Renal cortex interstitium (tissue), 11 donors: ENCODE measurements around the gene CDK6. TPM values are rescaled to one million over a fixed set of nuclear protein-coding genes. Genes with fewer than 3 reads are reported as not detected.

ENCODE experiments used
- DNase-seq, 11 donors: peaks; one replicate each; pipeline ENCODE4 v3.0.0-alpha.2; 2013; ENCODE audit warnings: low read depth in 9 of 11, low spot score in 4 of 11; ENCODE audit errors: extremely low read depth in 1 of 11
- polyA plus RNA-seq, 3 donors: library from polyadenylated mRNA; unstranded; fragments of 120-200 nt; gene quantifications; one replicate each; pipeline ENCODE4 v1.2.1, GENCODE V29; 2013; ENCODE audit not compliant: insufficient read length in 3 of 3

The CDK6 gene
- polyA plus RNA-seq, 3 donors = 46.1 to 51.2 (median 46.6) TPM

DNA sequence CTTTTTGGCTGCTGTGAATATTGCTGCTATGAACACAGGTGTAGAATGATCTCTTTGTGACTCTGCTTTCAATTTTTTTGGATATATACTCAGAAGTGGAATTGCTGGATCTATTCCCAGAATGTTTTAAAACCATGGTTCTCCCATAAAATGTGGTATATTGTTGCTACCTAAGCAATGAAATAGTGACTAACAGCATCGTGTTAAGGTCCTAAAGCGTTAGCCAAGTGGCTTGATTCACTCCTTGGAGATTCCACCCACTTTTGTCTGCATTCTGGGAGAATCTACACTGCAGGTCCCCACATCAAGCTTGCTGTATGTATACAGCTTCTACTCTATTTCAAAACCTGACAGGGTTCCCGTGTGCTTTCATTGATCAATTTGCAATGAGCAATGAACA is 105.6 kb downstream of the CDK6 start:
- no peak for DNase-seq

DNA sequence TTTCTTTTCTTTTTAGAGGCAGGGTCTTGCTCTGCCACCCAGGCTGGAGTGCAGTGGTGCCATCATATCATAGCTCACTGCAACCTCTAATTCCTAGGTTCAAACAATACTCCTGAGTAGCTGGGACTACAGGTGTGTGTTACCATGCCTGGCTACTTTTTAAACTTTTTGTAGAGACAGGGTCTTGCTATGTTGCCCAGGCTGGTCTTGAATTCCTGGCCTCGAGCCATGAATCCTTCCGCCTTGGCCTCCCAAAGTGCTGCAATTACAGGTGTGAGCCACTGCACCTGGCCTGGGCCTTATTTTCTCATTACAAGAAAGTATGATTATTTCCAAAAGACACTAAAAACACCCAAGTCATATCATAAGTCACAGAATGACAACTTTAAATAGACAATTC is 106.6 kb downstream of the CDK6 start:
- DNase-seq = no peak

DNA sequence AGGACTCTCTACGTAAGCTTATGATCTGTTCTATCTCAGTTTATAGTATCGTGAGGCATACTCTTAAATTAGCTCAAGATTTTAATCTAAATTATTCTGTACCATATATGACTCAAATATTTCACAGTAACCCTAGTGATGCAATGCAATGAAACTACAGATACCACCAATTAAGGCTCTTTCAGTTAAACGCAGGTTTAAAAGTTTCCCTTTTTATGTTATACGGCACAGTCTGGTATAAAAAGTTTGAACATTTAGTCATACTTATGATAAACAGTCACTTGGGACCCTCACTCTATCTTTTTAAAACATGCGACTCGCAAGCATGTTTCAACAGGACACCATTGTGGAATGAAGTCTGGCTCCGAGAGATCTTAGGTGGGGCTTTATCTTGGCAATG is 107.2 kb downstream of the CDK6 start:
- DNase-seq = no peak

DNA sequence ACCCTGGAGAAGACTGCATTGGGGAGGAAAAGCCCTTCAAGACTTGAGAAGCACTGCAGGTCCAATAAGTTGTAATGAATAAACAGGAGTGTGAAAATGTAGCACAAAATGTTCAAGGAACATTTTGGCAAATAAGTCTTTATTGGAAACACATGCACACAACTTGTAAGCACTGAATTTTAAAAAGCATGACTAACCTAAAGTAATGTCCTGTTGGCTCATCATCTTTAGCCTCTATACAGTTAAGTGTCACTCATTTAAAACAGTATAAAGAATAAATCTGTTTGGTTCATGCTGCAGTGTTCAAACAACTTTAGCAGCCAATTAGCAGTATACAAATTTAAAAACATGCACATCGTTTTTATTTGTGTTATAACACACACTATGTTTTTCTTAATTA is 108.6 kb downstream of the CDK6 start:
- DNase-seq = no peak

DNA sequence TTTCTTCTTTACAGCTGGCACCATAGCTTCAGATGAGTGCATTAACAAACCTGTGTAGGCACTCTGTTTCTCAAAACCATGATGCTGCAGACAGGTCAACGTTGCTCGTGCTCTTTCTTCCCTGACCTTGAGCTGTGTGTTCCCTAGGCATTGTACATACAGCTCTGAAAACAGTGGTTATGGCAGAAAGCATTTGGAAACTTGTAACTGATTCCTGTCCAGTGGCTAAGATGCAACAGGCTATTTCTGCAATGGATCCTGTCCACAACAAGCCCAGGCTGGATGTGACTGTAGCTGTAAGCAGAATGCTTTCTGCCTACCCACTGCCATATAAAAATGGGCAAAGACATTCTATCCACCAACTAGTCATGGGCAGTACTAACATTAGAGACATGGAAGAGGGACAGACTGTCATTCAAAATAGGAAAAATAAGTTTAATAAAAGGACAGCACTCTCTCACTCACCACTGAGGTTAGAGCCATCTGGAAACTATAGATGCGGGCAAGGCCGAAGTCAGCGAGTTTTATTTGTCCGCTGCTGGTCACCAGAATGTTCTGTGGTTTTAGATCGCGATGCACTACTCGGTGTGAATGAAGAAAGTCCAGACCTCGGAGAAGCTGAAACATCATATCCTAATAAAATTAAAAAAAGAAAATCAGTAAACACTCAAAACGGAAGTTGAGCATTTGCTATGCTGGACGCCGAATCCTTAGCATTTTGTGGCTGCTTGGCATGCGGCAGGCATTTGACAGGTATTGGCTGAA is 111.0 kb downstream of the CDK6 start:
- DNase-seq = no peak

DNA sequence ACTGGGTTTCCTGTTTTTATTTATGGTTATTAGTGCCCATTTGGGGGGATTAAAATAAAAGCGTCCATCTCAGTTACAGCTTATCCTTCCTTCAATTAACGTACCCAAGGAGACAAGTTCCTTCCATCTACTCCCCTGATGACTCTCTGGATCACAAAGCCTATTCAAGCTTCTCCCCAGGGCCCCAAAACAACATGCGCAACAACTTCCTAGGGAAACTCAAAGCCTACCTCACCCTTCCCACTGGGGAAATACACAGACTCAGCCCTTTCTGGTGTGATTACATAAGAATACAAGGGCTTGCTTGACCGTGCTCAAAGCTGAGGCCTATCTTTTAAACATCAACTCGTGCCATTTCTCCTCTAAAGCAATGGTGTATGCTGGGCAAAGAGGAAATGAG is 112.4 kb downstream of the CDK6 start:
- DNase-seq = no peak

DNA sequence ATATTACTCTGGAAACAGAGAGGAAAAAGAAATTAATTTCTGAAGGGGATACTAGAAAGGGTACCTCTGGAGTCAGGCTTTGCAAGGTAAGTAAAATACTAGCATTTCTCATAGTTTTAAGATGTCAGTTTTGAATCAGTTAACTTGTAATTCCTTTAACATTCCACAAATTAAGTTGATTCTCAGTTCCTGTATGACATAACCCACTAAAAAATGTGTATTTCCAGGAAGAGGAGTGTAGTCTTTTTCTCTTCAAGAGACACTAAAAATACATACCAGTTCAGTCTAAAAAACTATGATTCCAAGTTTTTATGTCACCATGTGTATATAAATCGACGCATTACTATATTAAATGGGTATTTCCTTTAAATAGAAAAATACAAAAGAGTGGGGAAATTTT is 113.2 kb downstream of the CDK6 start:
- no peak for DNase-seq

DNA sequence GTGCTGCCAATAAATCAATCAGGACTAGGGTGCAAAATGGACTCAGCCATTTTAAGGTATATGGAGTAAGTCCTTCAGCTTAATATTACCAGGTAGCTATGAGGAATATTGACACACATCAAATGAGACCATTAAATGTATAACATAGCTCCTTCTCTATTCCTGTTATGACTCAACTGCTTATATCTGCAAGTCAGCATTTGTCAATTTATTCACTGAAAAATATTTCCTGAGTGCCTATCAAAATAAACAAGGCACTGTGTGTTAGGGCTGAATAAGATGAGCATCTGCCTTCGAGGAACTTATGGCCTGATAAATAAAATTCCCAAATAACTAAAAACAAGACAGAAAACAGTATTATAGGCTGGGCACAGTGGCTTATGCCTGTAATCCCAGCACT is 113.8 kb downstream of the CDK6 start:
- no peak for DNase-seq

DNA sequence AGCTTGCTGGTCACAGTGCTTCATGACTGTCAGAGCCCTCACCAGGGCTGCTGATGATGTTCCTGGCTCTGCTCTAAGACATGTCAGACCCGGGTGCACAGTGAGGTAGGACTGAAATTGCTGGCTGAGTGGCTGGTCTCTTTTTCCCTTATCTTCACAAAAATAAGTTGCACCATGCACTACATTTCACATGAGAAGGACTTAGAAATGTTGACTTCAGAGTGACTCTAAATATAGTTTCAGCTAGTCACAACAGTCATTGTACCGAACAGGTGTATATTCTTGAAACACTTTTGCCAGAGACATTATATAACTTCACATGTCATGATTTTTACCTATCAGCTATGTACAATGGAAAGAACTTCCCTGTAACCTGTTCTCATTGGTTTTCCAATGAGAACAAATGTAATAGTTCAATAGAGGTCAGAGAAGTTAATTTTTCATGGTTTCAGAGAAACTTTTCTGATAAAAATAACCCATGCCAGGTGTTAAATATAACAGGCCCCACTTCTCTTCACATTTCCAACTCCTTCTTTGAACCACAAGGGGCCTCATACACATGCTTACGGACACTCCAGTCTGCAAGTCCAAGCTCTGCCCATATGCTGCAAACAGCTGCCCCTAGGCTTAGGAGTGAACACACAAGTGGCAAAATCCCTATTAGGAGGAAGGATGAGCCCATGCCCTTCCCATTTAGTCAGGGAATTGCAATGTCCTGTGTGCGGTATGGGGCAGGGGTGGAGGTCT is 115.6 kb downstream of the CDK6 start:
- DNase-seq = no peak

DNA sequence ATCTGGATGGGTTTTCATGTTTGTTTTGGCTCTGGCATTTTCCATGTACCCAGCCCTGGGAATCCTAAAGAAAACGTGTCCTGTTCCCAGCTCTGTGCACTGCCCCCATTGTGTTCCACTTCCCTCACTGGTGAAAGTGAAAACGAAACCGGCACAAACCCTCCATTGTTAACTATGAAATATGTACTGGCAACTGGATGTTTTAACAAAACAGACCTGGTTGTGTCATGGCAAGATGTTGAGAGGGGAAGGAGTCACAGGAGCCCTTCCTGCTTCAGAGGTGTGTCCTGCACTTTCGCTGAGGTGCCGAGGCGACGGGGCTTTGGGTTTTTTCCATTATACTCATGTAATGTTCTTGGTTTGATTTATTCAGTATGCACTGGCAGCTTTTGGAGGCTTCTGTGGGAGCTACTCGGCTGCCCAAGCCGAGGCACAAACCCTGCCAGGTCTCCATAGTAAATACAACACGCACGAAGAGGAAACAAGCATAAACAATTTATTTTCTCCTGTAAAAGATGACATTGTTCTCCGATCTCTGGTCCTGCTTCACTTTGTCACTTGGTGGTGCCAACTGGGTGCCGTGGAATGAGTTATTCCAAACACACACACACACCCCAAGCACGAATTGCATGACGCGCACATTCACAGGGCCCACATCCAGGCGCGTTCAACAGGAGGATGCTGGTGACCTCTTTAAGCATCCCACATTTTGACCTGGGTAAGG is 118.2 kb downstream of the CDK6 start:
- peak in 1 of 11 donors; percentile 45 for DNase-seq

DNA sequence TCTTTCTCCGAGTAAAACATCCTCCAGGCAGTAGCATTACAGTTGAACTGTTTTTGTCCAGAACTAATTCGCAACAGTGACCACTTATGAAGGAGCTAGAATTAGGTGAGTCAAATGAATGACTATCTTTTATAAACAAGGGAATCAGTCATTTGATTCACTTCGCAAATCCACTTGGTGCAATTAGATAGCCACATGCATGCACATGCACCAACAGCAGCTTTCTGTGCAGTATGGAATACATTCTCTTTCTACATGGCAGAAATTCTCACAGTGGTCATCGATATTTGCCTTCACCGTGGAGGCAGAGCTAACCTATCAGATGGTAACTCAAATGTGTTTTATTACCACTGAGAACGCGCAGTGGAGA is 118.8 kb downstream of the CDK6 start:
- DNase-seq = no peak

DNA sequence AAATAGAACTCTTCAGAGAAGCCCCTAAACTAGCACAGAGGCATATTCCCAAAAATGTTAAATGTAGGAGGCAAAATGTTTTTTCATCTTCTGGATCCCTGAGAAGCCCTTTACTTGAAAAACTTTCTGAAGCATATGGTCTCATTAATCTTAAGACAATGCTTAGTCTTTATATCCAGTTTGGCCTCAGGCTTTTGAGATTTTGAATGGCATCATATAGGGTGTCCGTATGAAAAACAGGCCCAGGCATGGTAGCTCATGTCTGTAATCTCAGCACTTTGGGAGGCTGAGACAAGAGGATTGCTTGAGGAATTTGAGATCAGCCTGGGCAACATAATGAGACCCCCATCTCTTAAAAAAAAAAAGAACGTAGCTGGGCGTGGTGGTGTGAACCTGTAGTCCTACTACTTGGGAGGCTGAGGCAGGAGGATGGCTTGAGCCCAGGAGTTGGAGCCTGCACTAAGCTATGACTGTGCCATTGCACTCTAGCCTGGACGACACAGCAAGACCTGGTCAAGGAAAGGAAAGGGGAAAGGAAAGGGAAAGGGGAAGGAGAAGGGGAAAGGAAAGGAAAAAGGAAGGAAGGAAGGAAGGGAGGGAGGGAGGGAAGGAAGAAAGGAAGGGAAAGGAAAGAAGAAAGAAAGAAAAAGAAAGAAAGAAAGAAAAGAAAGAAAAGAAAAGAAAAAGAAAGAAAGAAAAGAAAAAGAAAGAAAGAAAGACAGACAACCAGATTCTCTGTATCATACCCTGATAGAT is 119.4 kb downstream of the CDK6 start:
- no peak for DNase-seq

DNA sequence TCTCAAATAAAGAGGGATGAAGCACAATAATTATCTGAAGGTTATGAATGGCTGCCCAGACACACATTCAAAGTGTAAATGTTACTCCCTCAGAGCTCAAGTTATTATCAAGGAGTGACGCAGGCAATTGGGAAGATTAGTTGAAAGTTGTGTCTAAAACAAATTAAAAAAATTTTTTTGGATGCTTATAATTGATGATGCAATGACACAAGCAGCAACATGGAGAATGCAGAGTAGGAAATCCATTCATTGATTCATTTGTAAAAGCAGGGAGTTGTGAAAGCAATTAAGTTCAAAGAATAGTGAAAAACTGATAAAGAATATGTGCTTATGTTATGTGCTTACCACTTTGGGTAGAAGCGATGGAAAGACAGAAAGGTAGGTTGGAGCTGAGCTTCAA is 120.4 kb downstream of the CDK6 start:
- DNase-seq = no peak

DNA sequence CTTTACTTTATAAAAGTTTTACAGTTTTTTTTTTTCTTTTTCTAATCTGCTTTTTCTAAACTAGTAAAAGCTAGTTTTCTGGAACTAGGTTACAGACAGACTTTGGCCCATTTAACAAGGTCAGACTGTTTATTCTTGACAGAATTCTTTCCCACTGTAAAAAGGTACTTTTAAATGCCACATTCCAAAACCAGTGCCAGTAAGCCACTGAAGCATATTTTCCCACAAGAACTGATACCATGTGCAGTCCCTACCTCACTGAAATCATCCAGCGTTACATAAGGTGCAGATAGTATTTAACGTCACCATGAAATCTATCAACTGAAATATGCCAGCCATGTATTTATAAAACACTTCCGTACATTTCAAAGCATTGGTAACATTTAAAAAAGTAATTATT is 121.6 kb downstream of the CDK6 start:
- no peak for DNase-seq

DNA sequence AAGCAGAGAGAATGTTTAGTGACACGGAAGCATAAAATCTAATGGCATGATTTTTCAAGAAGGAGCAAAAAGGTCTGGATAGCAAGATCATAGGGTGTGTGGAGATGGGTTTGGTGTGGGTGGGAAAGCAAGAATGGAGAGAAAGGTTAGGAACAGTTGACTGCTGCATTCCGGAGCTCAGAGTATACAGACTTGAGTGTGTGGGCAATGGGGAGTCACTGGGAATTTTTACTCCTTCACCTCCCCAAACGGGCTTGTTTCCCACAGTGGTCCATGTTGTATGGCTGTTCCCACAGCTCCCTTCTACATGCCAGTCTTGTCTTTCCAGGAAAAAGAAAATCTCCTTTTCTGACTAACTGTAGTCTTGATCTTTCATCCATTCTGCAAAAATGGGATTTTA is 122.1 kb downstream of the CDK6 start:
- DNase-seq = no peak

DNA sequence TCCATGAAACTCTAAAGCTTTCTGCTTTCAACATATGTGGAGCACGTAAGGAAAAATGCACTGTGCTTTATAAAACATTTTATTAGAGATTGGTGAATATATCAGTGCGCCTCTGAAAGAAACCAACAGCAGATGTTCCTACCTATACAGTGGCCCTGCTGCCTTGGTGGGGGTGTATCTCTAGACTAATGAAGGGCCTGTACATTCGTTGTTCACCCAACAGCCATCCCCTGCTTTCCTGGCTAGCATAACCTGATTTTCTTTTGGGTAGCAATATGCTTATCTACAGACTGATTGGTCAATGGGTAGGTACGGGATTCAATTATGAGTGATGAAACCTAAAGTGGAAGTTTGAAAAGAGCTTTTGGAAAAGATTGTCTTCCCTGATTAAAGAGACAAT is 126.5 kb downstream of the CDK6 start:
- DNase-seq = no peak

DNA sequence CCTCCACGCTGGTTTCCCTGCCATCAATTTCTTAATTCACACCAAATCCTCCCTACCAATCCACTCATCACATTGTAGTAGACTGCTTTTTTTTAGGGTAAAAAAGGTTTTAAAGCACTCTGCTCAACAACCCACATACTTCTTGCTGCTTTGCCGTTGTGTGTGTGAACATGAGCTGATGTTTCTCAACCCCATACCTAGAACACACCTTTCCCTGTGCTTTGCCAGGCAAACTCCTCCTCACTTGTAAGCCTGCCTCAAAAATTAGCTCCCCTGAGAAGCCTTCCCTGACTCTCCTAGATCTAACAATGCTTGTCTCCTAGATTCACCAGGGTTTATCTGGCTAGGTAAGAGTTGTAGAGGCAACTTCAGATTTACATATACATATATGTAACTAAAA is 127.2 kb downstream of the CDK6 start:
- no peak for DNase-seq

DNA sequence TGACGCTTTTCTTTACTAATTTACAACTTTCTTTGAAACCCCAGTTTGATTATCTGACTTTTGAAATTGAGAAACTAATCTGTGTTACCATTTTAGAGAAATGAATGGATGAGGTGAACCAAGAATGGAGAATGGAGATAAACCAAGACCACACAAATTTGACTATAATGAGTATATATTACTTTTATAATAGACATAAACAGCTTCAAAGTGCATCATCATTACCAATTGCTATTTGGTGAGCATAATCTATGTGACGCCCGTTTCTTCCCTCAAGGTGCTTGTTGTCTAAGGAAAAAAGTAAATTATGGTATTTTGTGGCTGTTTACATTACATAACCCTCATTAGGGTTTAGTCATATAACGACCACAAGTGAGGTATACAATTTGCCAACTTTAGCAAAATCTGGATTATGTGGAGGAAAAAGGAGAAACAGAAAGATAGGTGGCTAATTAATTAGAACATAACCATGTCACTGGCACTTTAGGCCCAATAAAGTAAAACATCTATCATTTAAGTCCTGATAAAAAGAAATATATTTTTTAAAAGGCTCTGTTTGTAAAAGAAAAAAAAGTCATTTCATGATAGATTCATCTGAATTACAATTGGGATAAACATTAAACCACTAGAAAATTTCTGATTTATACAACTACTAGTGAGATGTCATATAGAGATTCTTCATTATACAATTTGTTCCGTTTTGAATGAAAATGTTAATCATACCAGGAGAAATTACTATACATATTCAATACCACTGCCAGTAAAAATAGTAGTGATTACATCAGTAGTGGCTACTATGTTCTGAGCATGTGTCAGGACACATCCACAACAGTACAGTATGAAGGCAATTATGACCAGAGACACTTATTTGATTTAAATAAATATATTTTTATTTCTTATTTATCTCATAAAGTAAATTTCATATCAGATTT is 128.0 kb downstream of the CDK6 start:
- DNase-seq = no peak

DNA sequence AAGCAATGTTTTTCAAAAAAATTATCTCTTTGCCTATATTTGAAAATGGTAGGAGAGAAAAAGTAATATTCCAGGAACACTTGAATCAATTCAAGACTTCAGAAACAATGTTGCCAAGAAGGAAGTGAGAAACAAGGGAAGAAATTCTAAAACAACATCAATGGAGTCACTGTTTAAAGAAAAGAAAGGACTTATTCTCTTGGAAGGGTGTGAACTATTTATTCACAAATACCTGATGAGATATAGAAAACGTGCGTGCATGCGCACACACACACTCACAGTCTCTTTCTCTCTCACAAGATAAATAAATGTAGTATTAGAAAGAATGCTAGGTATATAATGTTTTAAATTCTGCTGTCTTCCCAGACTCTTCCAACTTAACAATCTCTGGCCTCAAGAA is 128.9 kb downstream of the CDK6 start:
- no peak for DNase-seq
